ENCODE data around the gene ZNF438.

- TF ChIP-seq ZNF672 (CRISPR knock-in tag; IDR thresholded peaks at IDR 0.05) (no peak), GABPA (IDR thresholded peaks at IDR 0.05; ENCODE audit: low read depth, low read length) (no peak), GABPA (CRISPR knock-in tag; IDR thresholded peaks at IDR 0.05; ENCODE audit: low read depth) (no peak), NBN (conservative IDR thresholded peaks at IDR 0.05) (no peak), HNRNPUL1 (IDR thresholded peaks at IDR 0.05; ENCODE audit: low read depth, low read length) (no peak), HMGA1 (CRISPR knock-in tag; conservative IDR thresholded peaks at IDR 0.05) (no peak), ZNF792 (CRISPR knock-in tag; IDR thresholded peaks at IDR 0.05) (no peak), CTCF (CRISPR knock-in tag; IDR thresholded peaks at IDR 0.05) (peak; percentile 24), CBX5 (CRISPR knock-in tag; IDR thresholded peaks at IDR 0.05; ENCODE audit: borderline replicate concordance) (no peak), EZH2 (conservative IDR thresholded peaks at IDR 0.05; ENCODE audit: low read depth, low read length) (no peak), ETV6 (CRISPR knock-in tag; conservative IDR thresholded peaks at IDR 0.05) (no peak), SP1 (IDR thresholded peaks at IDR 0.05) (no peak), SP1 (CRISPR knock-in tag; IDR thresholded peaks at IDR 0.05) (no peak), FIP1L1 (IDR thresholded peaks at IDR 0.05; ENCODE audit: borderline replicate concordance, insufficient read depth, low read depth, low read length) (no peak)
- TF ChIP-seq, protein P1, sequence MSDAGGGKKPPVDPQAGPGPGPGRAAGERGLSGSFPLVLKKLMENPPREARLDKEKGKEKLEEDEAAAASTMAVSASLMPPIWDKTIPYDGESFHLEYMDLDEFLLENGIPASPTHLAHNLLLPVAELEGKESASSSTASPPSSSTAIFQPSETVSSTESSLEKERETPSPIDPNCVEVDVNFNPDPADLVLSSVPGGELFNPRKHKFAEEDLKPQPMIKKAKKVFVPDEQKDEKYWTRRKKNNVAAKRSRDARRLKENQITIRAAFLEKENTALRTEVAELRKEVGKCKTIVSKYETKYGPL (CRISPR knock-in tag; IDR thresholded peaks at IDR 0.05), result no peak
- TF ChIP-seq, protein P2, sequence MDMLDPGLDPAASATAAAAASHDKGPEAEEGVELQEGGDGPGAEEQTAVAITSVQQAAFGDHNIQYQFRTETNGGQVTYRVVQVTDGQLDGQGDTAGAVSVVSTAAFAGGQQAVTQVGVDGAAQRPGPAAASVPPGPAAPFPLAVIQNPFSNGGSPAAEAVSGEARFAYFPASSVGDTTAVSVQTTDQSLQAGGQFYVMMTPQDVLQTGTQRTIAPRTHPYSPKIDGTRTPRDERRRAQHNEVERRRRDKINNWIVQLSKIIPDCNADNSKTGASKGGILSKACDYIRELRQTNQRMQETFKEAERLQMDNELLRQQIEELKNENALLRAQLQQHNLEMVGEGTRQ (IDR thresholded peaks at IDR 0.05; ENCODE audit: low read depth, low read length), result no peak
- TF ChIP-seq, protein P2 (CRISPR knock-in tag; IDR thresholded peaks at IDR 0.05; ENCODE audit: borderline replicate concordance), result no peak
These were observed 203.5 kb downstream of the ZNF438 start for GRCh38 chr10:30828164-30828563.

All from HepG2 (cell line).